ENCODE measurements around the gene CASP3.
"Not testable (repeated sequence)": the region's sequence is repeated elsewhere in the genome, so short reads cannot be mapped to it uniquely, and the experiment has no call there.

The CASP3 gene

GRCh38 chr4:184628103-184628502 is 21.1 kb downstream of the CASP3 start:
- DNase-seq = no peak

GRCh38 chr4:184625783-184626596 is 23.3 kb downstream of the CASP3 start:
- DNase-seq = not testable (repeated sequence)

- no peak for DNase-seq
These were observed 24.2 kb downstream of the CASP3 start for GRCh38 chr4:184624972-184625554.

GRCh38 chr4:184624504-184624903 is 24.7 kb downstream of the CASP3 start:
- DNase-seq = not testable (repeated sequence)

GRCh38 chr4:184621518-184621917 is 27.7 kb downstream of the CASP3 start:
- no peak for DNase-seq

- DNase-seq = no peak
These were observed 28.9 kb downstream of the CASP3 start for GRCh38 chr4:184620212-184620867.

- no peak for DNase-seq
These were observed 31.5 kb downstream of the CASP3 start for GRCh38 chr4:184617600-184618196.

GRCh38 chr4:184616633-184617551 is 32.4 kb downstream of the CASP3 start:
- DNase-seq = no peak

- DNase-seq = not testable (repeated sequence)
These were observed 33.1 kb downstream of the CASP3 start for GRCh38 chr4:184616168-184616567.

- no peak for DNase-seq
These were observed 34.7 kb downstream of the CASP3 start for GRCh38 chr4:184614509-184614908.

GRCh38 chr4:184613405-184613804 is 35.8 kb downstream of the CASP3 start:
- no peak for DNase-seq

- no peak for DNase-seq
These were observed 37.2 kb downstream of the CASP3 start for GRCh38 chr4:184612074-184612473.

GRCh38 chr4:184607429-184607828 is 41.8 kb downstream of the CASP3 start:
- DNase-seq = not testable (repeated sequence)

GRCh38 chr4:184602857-184603256 is 46.4 kb downstream of the CASP3 start:
- DNase-seq = not testable (repeated sequence)

GRCh38 chr4:184600982-184601381 is 48.3 kb downstream of the CASP3 start:
- DNase-seq = not testable (repeated sequence)

- DNase-seq = no peak
These were observed 49.6 kb downstream of the CASP3 start for GRCh38 chr4:184599492-184600135.

GRCh38 chr4:184598753-184599491 is 50.3 kb downstream of the CASP3 start:
- no peak for DNase-seq

GRCh38 chr4:184596617-184597185 is 52.5 kb downstream of the CASP3 start:
- DNase-seq = no peak

- DNase-seq = no peak
These were observed 53.1 kb downstream of the CASP3 start for GRCh38 chr4:184596044-184596616.

GRCh38 chr4:184595430-184595829 is 53.8 kb downstream of the CASP3 start:
- no peak for DNase-seq
